ENCODE results near the gene AADACL2.
"Not testable (repeated sequence)": the region's sequence is repeated elsewhere in the genome, so short reads cannot be mapped to it uniquely, and the experiment has no call there.

AADACL2 gene

GRCh38 chr3:151733613-151734012 lies at the start of gene AADACL2:
Gene AADACL2, plus strand, starts transcription at chr3:151733927. Its CDS starts 109 bp downstream, at chr3:151734036.
- no peak for DNase-seq (ENCODE audit: low spot score)
- FAIRE-seq = no peak

DNA sequence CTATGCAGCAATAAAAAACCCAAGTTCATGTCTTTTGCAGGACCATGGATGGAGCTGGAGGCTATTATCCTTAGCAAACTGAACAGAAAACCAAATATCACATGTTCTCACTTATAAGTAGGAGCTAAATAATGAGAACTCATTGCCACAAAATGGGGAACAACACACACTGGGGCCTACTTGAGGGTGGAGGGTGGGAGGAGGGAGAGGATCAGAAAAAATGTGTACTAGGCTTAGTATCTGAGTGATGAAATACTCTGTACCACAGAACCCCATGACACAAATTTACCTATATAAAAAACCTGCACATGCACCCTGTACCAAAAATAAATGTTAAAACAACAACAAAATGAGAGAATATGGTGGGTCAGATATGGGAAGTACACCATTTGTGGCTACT lies 49.6 kb upstream of the AADACL2 start:
- no peak for DNase-seq (ENCODE audit: low spot score)
- FAIRE-seq = no peak

DNA sequence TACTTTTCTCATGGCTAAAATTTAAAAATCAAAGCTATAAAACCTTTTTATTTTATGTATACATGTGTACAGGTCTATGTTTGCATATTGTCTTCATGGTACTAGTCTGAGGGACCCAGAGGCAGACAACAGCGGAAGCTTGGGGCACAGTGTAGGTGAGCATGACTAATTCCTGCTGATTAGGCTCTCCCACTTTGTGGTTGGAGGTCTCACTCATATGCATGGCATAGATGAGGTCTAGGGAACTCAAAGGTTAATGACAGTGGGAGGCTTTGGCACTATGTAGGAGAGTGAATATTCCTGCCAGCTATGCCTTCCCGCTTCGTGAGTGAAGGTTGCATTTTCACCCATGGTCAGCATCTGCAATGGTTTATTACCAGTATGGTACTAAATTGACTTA lies 47.5 kb upstream of the AADACL2 start:
- DNase-seq (ENCODE audit: low spot score) (peak; percentile 56), FAIRE-seq (peak; percentile 80)

DNA sequence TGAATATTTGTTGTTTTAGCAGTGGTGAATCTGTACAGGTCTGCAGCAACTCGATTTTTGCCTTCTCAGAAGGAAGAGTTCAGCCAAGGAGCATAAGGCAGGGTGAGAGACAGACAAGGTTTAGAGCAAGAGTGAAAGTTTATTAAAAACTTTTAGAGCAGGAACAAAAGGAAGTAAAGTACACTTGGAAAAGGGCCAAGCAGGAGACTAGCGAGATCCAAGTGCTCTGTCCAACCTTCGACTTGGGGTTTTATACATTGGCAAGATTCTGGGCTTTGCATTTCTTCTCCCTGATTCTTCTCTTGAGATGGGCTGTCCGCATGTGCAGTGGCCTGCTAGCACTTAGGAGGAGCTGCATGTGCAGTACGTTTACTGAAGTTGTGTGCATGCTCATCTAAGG lies 46.7 kb upstream of the AADACL2 start:
- DNase-seq (ENCODE audit: low spot score) (no peak), FAIRE-seq (no peak)

DNA sequence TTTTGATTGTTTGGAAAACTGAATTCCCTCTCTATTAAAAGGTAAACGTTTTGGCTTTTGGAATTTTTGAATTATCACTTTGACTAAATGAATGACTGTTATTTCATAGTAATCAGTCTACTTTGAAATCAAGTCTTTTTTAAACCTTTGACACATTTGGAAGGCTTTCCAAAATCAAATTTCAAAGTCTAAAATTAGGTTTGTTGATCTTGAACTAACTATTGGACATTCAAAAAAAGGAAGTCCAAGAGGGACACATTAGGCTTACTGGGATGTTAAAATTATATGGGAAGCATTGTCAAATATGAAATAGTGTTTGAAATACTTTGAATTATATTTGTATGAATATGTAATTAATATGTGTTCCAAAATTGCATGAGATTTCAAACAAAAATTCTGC lies 45.2 kb upstream of the AADACL2 start:
- DNase-seq (ENCODE audit: low spot score) = no peak
- no peak for FAIRE-seq

- FAIRE-seq (no peak), DNase-seq (ENCODE audit: low spot score) (no peak)
Measured at GRCh38 chr3:151690645-151691044, 43.1 kb upstream of the AADACL2 start.

DNA sequence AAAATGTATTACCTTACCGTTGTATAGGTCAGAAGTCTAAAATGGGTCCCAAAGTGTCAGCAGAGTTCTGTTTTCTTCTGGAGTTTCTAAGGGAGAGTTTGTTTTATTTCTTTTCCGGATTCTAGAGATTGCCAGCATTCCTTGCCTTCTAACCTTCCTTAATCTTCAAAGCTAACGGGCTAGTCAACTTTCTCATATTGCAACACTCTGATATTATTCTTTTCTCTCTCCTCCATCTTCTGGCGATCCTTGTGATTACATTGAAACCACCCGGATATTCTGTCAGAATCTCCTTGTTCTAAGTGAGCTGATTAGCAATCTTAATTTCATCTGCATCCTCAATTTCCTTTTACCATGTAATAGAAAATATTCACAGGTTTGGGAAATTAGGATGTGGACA lies 36.2 kb upstream of the AADACL2 start:
- FAIRE-seq (no peak), DNase-seq (ENCODE audit: low spot score) (no peak)

DNA sequence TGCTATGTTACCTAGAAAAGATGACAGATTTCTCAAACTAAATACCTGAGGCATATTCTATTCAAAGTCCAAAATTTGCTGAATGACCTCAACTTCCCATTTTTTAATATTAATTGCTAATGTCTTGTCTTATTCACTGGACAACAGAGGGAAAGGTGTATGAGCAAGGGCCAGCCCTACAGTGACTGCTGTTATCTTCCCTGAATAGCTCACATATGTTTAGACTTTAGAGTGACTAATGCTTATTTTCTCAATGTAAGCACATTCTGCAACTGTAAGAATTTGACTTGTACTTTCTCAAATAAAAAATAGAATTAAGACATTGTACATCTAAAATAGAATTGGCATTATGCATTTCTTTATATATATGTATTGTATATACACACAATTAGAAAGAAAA lies 26.5 kb upstream of the AADACL2 start:
- no peak for FAIRE-seq

DNA sequence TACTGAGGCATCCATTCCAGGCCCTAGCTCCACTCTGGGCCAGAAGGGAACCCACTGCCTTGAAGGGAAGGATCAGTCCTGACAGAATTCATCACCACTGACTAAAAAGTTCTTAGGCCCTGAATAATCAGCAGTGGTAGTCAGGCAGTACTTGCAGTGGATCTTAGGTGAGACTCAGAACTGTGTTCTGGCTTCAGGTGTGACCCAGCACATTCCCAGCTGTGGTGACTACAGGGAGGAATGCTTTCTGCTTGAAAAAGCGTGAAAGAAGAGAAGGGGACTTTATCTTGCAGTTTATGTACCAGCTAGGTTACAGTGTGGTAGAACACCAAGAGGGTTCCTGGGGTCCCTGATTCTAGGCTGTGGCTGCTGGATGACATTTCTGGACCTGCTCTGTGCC lies 24.9 kb upstream of the AADACL2 start:
- FAIRE-seq = no peak
- no peak for DNase-seq (ENCODE audit: low spot score)

More for the DNA sequence above, 26.5 kb upstream of the AADACL2 start:
- no peak for DNase-seq (ENCODE audit: low spot score)

GRCh38 chr3:151709847-151710246 lies 23.9 kb upstream of the AADACL2 start:
- DNase-seq (ENCODE audit: low spot score) (no peak), FAIRE-seq (no peak)

- DNase-seq (ENCODE audit: low spot score) = no peak
- no peak for FAIRE-seq
Measured at GRCh38 chr3:151721294-151721693, 12.4 kb upstream of the AADACL2 start.

- DNase-seq (ENCODE audit: low spot score) (no peak), FAIRE-seq (no peak)
Measured at GRCh38 chr3:151722856-151723255, 10.9 kb upstream of the AADACL2 start.

GRCh38 chr3:151724576-151725562 lies 8.9 kb upstream of the AADACL2 start:
- FAIRE-seq = no peak
- peak; percentile 28 for DNase-seq (ENCODE audit: low spot score)

- DNase-seq (ENCODE audit: low spot score) (no peak), FAIRE-seq (no peak)
Measured at GRCh38 chr3:151726016-151726415, 7.7 kb upstream of the AADACL2 start.

GRCh38 chr3:151732861-151733260 lies 866 bp upstream of the AADACL2 start:
- no peak for FAIRE-seq
- DNase-seq (ENCODE audit: low spot score) = no peak

GRCh38 chr3:151740581-151740980 lies 6.9 kb downstream of the AADACL2 start:
- FAIRE-seq (no peak), DNase-seq (ENCODE audit: low spot score) (no peak)

DNA sequence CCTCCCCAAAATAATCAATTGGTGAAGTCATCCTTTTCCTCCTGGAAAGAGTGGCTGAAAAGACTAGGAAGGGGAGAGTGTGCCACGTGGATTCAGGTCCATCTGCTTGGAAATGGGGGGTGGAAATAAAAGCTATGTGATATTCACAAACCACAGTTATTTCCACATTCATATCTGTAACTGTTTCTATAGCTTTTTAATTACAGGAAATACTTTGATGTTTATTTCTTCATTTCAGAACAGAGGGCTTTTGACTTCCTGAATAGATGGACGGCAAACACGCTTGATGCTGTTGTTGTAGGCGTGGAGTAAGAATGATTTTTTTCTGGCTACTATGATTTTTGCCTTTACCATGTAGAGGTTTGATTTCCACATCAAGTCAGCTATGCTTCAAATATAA lies 10.1 kb downstream of the AADACL2 start:
- no peak for FAIRE-seq
- DNase-seq (ENCODE audit: low spot score) = no peak

GRCh38 chr3:151750181-151750580 lies 16.5 kb downstream of the AADACL2 start:
- FAIRE-seq (no peak), DNase-seq (ENCODE audit: low spot score) (no peak)

DNA sequence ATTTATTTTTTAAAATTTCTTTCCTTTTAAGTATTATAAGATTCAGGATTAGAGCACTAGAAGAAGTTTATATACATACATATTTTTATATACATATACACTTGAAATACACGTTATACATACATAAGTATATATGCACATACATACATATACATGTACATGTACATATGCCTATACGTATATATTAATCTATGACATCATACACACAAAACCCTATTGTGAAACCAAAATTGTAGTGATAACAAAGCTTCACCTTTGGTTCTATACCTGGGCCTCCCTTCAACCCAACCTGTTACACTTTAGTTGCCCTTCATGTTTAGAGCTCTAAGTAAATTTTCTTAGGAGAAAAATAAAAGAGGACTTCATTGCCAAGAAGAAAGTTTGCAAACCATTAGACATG lies 17.0 kb downstream of the AADACL2 start:
- FAIRE-seq = no peak

GRCh38 chr3:151751161-151751560 lies 17.4 kb downstream of the AADACL2 start:
- FAIRE-seq = no peak
- DNase-seq (ENCODE audit: low spot score) = no peak

More for the DNA sequence above, 17.0 kb downstream of the AADACL2 start:
- no peak for DNase-seq (ENCODE audit: low spot score)

- FAIRE-seq = no peak
- no peak for DNase-seq (ENCODE audit: low spot score)
Measured at GRCh38 chr3:151753846-151754245, 20.1 kb downstream of the AADACL2 start.

DNA sequence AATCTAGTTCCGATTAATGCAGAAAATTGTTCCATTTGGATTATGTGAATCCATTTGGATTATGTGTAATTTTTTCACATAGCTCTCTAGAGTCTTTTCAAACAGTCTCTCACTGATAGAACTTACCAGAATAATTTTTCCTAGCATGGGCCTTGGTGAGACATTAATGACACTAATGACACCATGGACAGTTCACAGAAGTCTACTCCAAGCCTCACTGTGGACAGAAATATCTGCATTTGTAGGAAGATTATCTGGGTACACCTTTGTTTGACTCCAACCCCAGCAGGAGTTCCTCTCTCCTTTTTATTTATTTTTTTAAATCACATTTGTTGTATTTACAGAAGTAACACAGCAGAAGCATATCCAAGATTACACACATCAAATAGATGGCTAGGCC lies 27.9 kb downstream of the AADACL2 start:
- DNase-seq (ENCODE audit: low spot score) = no peak
- FAIRE-seq = no peak

- not testable (repeated sequence) for FAIRE-seq; DNase-seq (ENCODE audit: low spot score)
Measured at GRCh38 chr3:151764699-151765098, 31.0 kb downstream of the AADACL2 start.

Measured in RCC 7860 (cell line).